Measurements from ENCODE around the gene CTNNA3. TPM values are rescaled to one million over a fixed set of nuclear protein-coding genes. Genes with fewer than 3 reads are reported as not detected.

The CTNNA3 gene
- polyA plus RNA-seq, 1 donor from 2014 or later = 0.14 TPM

DNA sequence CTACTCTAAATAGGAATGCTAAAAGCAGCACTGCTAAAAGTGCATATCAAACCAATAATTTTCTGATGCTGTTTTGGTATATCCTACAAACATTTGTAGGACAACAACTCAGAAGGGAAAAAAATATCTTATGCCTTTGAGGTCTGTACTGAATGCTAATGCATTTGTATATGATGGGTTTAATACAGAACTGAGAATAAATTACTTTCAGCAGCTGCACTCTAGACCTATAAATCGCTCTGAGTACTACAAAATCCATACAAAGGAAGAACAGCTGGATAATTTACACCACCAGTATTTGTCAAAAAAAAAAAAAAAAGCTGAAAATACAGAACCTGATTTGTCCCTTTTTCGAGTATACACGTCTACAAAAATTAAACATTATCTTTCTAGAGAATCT lies 426.2 kb downstream of the CTNNA3 start:
- H3F3A ChIP-seq (ENCODE audit: insufficient read depth, low read length, poor library complexity, severe bottlenecking) = no peaks in the 10 kb centered on the region
- no peaks in the 10 kb centered on the region for H3K79me2 ChIP-seq (replicated peaks; ENCODE audit: insufficient read depth, low read length)
- no peaks in the 10 kb centered on the region for H3K9me2 ChIP-seq (ENCODE audit: insufficient read depth, low read length)
- no peaks in the 10 kb centered on the region for H3K27me3 ChIP-seq (ENCODE audit: insufficient read depth, low read depth, low read length)
- no peaks in the 10 kb centered on the region for H3K9me3 ChIP-seq (ENCODE audit: low read length)
- no peak overlapping the region for H3K4me2 ChIP-seq (ENCODE audit: low read length)
- no peaks in the 10 kb centered on the region for H3K36me3 ChIP-seq (ENCODE audit: insufficient read depth, low read length)
- H2AFZ ChIP-seq (ENCODE audit: low read depth, low read length) = no peak overlapping the region
- no peak overlapping the region for H3K27ac ChIP-seq (ENCODE audit: low read length)
- no peak for TF ChIP-seq RAD21 (conservative IDR thresholded peaks at IDR 0.05)
- TF ChIP-seq MXI1 (conservative IDR thresholded peaks at IDR 0.05; ENCODE audit: poor library complexity, severe bottlenecking) = no peak
- TF ChIP-seq EZH2 (IDR thresholded peaks at IDR 0.05; ENCODE audit: borderline replicate concordance, insufficient read depth, low read length, poor library complexity, severe bottlenecking) = no peak
- no peak for TF ChIP-seq EP300 (conservative IDR thresholded peaks at IDR 0.05; ENCODE audit: poor library complexity, severe bottlenecking)
- TF ChIP-seq POLR2AphosphoS5 (IDR thresholded peaks at IDR 0.05) = no peak
- TF ChIP-seq CTCF (IDR thresholded peaks at IDR 0.05; ENCODE audit: poor library complexity, severe bottlenecking) = no peak
- no peak for TF ChIP-seq TAF1 (IDR thresholded peaks at IDR 0.05; ENCODE audit: low read depth)
- no peak for TF ChIP-seq SMC3 (conservative IDR thresholded peaks at IDR 0.05; ENCODE audit: poor library complexity)
- no peak for TF ChIP-seq REST (IDR thresholded peaks at IDR 0.05; ENCODE audit: borderline replicate concordance)
- no peak overlapping the region for H3K9ac ChIP-seq (ENCODE audit: low read length)
- no peak overlapping the region for H3K4me3 ChIP-seq (ENCODE audit: low read length)
- no peaks in the 10 kb centered on the region for H4K20me1 ChIP-seq (ENCODE audit: insufficient read depth)

- Histone ChIP-seq H3K27ac (ENCODE audit: low read length) (no peak overlapping the region), H3K79me2 (replicated peaks; ENCODE audit: insufficient read depth, low read length) (no peaks in the 10 kb centered on the region), H3K9me3 (ENCODE audit: low read length) (no peaks in the 10 kb centered on the region), H3K36me3 (ENCODE audit: insufficient read depth, low read length) (no peaks in the 10 kb centered on the region), H3K4me3 (ENCODE audit: low read length) (no peak overlapping the region), H4K20me1 (ENCODE audit: insufficient read depth) (no peaks in the 10 kb centered on the region), H3K9ac (ENCODE audit: low read length) (no peak overlapping the region), H3F3A (ENCODE audit: insufficient read depth, low read length, poor library complexity, severe bottlenecking) (no peaks in the 10 kb centered on the region), H3K9me2 (ENCODE audit: insufficient read depth, low read length) (no peaks in the 10 kb centered on the region), H3K27me3 (ENCODE audit: insufficient read depth, low read depth, low read length) (no peaks in the 10 kb centered on the region), H3K4me2 (ENCODE audit: low read length) (no peak overlapping the region), H2AFZ (ENCODE audit: low read depth, low read length) (no peak overlapping the region)
- no peak for TF ChIP-seq TAF1 (IDR thresholded peaks at IDR 0.05; ENCODE audit: low read depth)
- no peak for TF ChIP-seq EP300 (conservative IDR thresholded peaks at IDR 0.05; ENCODE audit: poor library complexity, severe bottlenecking)
- TF ChIP-seq EZH2 (IDR thresholded peaks at IDR 0.05; ENCODE audit: borderline replicate concordance, insufficient read depth, low read length, poor library complexity, severe bottlenecking) = no peak
- TF ChIP-seq SMC3 (conservative IDR thresholded peaks at IDR 0.05; ENCODE audit: poor library complexity) = no peak
These were observed 427.8 kb downstream of the CTNNA3 start for GRCh38 chr10:67268146-67268545.
